HFFc6 (cell line): ENCODE measurements around the gene SERPINH1. TPM values are rescaled to one million over a fixed set of nuclear protein-coding genes. Genes with fewer than 3 reads are reported as not detected.

Experiments
- DNase-seq: peaks from one replicate; pipeline ENCODE4 v3.0.0-alpha.2; 2018
- H3K27ac Mint-ChIP-seq: 2 replicates; pipeline ENCODE4 v1.8.0; 2020; ENCODE audit warnings: mild to moderate bottlenecking, mixed read lengths
- H3K27me3 Mint-ChIP-seq: 2 replicates; pipeline ENCODE4 v1.8.0; 2021; ENCODE audit warnings: mild to moderate bottlenecking, moderate library complexity, mixed read lengths; ENCODE audit not compliant: insufficient read depth
- H3K36me3 Mint-ChIP-seq: 2 replicates; pipeline ENCODE4 v1.8.0; 2021; ENCODE audit warnings: low read depth, mixed read lengths
- H3K4me1 Mint-ChIP-seq: 2 replicates; pipeline ENCODE4 v1.8.0; 2020; ENCODE audit warnings: low read depth, mixed read lengths
- H3K4me3 Mint-ChIP-seq: 2 replicates; pipeline ENCODE4 v1.8.0; 2020; ENCODE audit warnings: mild to moderate bottlenecking, moderate library complexity, mixed read lengths
- H3K9me3 Mint-ChIP-seq: 2 replicates; pipeline ENCODE4 v1.8.0; 2020; ENCODE audit warnings: mild to moderate bottlenecking, mixed read lengths
- total RNA-seq, 6 experiments: library from RNA; stranded (reverse); fragmentation: NEBNext Ultra II Directional; extraction: Animal tissue kit (Norgen Biotek cat#: 25700); gene quantifications; 2 replicates in 1 of 6; 3 replicates in 5 of 6; pipeline ENCODE4 v1.2.3, GENCODE V29; 2021
- TF ChIP-seq, protein P1 (sequence below): fragments of 200-600 bp; sonication (generic); IDR thresholded peaks from 2 replicates; pipeline ENCODE4 v1.5.0; 2021; ENCODE audit warnings: antibody characterized with exemption, mild to moderate bottlenecking

The SERPINH1 gene
- total RNA-seq, 6 experiments from 2014 or later: 527 to 680 (median 557) TPM

DNA sequence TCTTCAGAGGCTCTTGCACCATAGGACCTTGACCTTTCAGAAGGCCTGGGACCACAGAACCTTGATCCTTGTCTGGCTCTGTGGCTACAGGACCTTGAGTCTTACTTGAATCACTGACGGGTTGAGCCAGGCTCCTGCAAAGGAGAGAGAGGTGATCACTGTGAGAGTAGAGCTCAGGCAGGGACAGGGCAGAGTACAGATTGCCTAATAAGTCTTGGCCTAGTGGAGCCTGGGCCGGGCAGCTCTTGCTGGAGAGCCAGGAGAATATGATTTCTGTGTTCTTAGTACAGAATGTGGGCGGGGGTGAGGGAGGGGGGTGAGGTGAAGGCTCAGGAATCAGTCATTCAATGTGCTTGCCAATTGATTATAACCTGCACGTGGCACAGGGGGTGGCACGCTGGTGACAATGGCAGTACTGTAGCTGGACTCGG, 26.0 kb downstream of the SERPINH1 start:
- no peak for DNase-seq
- Mint-ChIP-seq H3K27ac (no peak overlapping the region), H3K4me3 (no peak overlapping the region), H3K36me3 (no peaks in the 10 kb centered on the region), H3K27me3 (peaks cover 16% of the 10 kb centered on the region), H3K4me1 (peaks cover 6% of the 10 kb centered on the region), H3K9me3 (no peaks in the 10 kb centered on the region)
- TF ChIP-seq, protein P1, sequence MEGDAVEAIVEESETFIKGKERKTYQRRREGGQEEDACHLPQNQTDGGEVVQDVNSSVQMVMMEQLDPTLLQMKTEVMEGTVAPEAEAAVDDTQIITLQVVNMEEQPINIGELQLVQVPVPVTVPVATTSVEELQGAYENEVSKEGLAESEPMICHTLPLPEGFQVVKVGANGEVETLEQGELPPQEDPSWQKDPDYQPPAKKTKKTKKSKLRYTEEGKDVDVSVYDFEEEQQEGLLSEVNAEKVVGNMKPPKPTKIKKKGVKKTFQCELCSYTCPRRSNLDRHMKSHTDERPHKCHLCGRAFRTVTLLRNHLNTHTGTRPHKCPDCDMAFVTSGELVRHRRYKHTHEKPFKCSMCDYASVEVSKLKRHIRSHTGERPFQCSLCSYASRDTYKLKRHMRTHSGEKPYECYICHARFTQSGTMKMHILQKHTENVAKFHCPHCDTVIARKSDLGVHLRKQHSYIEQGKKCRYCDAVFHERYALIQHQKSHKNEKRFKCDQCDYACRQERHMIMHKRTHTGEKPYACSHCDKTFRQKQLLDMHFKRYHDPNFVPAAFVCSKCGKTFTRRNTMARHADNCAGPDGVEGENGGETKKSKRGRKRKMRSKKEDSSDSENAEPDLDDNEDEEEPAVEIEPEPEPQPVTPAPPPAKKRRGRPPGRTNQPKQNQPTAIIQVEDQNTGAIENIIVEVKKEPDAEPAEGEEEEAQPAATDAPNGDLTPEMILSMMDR: no peak

DNA sequence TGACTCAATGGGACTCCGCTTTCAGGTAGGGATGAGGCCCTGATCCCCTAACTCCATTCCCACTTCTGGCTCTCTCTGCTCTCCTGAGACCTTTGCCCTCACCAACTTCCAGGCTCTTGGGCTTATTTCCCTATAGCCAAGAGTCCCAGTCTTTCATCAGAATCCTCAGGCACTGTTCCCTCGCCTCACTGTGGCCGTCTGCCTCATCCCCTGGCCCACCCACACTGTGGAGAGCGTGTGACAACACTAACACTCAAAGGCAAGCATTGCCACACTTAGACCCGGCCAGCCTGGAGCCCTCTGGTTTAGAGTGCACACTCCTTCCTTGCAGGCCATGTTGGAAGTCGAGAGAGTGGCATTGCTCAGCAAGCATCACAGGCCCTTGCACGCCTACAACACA, 27.0 kb downstream of the SERPINH1 start:
- DNase-seq: no peak
- peaks cover 3% of the 10 kb centered on the region for H3K4me1 Mint-ChIP-seq

DNA sequence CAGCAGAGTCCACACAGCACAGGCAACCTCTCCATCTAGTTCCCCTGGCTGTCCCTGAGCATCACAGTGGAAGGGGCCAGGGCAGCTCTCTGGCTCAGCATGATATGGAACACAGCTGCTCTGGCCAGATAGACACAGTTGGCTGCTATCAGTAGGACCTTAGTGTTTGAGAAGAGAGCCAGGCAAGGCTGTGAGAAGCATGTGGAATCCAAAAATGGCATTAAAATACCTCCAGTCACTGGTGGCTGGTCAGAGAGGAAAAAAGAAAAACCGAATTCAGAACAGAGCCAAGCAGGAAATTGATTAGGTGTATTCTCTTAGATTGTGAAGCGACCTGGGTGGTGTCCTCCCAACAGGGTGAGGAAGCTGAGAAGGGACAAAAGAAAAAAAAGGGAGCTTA, 27.9 kb downstream of the SERPINH1 start:
- TF ChIP-seq, protein P1: no peak
- Mint-ChIP-seq H3K27ac (no peak overlapping the region), H3K4me3 (no peak overlapping the region), H3K36me3 (no peaks in the 10 kb centered on the region), H3K9me3 (no peaks in the 10 kb centered on the region), H3K27me3 (peaks cover 17% of the 10 kb centered on the region), H3K4me1 (no peaks in the 10 kb centered on the region)
- no peak for DNase-seq

More for the DNA sequence above, 27.0 kb downstream of the SERPINH1 start:
- Mint-ChIP-seq H3K4me3 (no peak overlapping the region), H3K36me3 (no peaks in the 10 kb centered on the region), H3K9me3 (no peaks in the 10 kb centered on the region), H3K27me3 (peaks cover 14% of the 10 kb centered on the region), H3K27ac (no peak overlapping the region)
- TF ChIP-seq, protein P1: no peak

DNA sequence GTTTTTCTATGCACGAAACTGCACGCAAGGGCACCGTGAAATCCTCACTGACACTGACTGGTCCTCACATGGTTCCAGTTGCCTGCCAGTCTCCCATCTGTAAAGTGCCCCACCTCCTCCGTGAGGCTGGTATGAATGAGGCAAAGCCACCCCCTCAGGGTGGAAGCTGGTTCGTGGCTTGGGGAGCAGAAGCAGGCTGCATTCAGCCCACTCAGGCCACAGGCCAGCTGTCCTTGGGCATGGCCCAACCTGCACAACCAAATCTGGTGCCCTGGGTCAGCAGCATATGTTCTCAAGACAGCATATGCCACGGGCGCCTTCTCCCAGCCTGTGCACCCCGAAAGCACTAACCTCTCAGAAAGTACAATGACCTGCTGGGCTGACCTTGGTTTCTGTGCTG, 29.3 kb downstream of the SERPINH1 start:
- Mint-ChIP-seq H3K4me1 (no peaks in the 10 kb centered on the region), H3K27me3 (peaks cover 24% of the 10 kb centered on the region), H3K36me3 (no peaks in the 10 kb centered on the region), H3K9me3 (no peaks in the 10 kb centered on the region), H3K4me3 (no peak overlapping the region), H3K27ac (no peak overlapping the region)
- TF ChIP-seq, protein P1: no peak
- no peak for DNase-seq

DNA sequence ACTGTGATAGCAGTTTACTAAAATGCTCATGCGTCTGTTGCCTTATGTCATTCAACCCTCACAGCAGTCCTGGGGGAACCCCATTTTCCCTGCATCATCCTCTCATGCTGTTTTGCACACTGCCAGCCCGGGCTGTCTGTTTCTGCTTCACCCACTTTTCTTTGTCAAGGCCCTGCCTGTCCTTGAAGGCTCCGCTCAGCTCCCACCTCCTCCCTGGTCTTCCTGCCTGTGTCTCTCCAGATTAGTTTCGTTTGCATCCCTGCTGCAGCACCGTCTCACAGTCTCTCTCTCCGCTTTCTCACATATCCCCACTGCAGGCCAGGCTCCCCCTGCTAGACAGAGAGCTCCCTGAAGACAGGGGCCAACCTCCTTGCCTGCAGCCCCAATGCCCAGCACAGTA, 29.9 kb downstream of the SERPINH1 start:
- no peak for DNase-seq
- Mint-ChIP-seq H3K36me3 (no peaks in the 10 kb centered on the region), H3K27me3 (peaks cover 30% of the 10 kb centered on the region), H3K4me1 (no peaks in the 10 kb centered on the region), H3K27ac (no peak overlapping the region), H3K4me3 (no peak overlapping the region), H3K9me3 (no peaks in the 10 kb centered on the region)
- TF ChIP-seq, protein P1: no peak

DNA sequence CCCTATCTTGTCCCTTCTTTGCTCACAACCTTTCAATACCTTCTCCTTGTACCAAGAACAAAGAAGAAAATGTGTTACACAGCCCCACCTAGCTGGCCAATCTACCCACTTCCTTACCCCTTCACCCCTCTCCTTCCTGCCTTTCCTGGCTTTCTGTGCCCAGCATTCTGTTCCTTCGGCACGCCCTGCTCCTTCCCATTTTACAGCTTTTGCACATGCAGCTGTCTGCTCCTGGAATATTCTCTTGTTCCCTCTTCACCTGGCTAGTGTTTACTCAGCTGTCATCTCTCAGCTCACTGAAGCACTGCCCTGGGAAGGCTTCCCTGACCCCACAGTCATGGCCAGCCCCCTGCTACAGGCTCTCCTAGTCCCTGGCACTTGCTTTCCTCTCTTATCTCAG, 30.7 kb downstream of the SERPINH1 start:
- peaks cover 30% of the 10 kb centered on the region for H3K27me3 Mint-ChIP-seq
- DNase-seq: no peak
- no peak overlapping the region for H3K27ac Mint-ChIP-seq
- H3K9me3 Mint-ChIP-seq: no peaks in the 10 kb centered on the region
- H3K36me3 Mint-ChIP-seq: no peaks in the 10 kb centered on the region
- no peak overlapping the region for H3K4me3 Mint-ChIP-seq
- H3K4me1 Mint-ChIP-seq: no peaks in the 10 kb centered on the region
- TF ChIP-seq, protein P1: no peak
